ENCODE data around the gene PPP4R3A. TPM values are rescaled to one million over a fixed set of nuclear protein-coding genes. Genes with fewer than 3 reads are reported as not detected.
"Not testable (repeated sequence)": the region's sequence is repeated elsewhere in the genome, so short reads cannot be mapped to it uniquely, and the experiment has no call there.

Gene PPP4R3A
- total RNA-seq, 1 experiment from 2014 or later, result 101 TPM

DNA sequence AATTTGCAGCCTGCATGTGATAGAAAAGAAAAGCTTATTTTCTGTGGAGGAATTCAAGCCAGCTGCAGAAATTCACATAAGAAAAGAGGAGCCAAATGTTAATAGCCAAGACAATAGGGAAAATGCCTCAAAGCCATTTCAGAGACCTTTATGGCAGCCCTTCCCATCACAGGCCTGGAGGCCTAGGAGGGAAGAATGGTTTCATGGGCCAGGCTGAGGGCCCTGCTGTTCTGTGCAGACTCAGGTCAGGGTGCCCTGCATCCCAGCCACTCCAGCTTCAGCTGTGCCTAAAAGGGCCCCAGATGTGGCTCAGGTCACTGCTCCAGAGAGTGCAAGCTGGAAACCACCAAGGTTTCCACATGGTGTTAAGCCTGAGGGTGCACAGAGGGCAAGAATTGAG, 71.3 kb downstream of the PPP4R3A start:
- Histone ChIP-seq H3K27ac (ENCODE audit: low read depth, low read length, poor library complexity, severe bottlenecking) (no peak overlapping the region), H3K36me3 (ENCODE audit: insufficient read depth, low read length, poor library complexity, severe bottlenecking) (no peaks in the 10 kb centered on the region), H3K9me3 (ENCODE audit: low read depth, low read length, poor library complexity, severe bottlenecking) (no peaks in the 10 kb centered on the region), H3K4me3 (ENCODE audit: low read depth, low read length, poor library complexity, severe bottlenecking) (no peak overlapping the region), H3K27me3 (replicated peaks; ENCODE audit: insufficient read depth, low read depth, low read length, poor library complexity) (no peaks in the 10 kb centered on the region), H3K4me1 (ENCODE audit: insufficient read depth, low read length, poor library complexity, severe bottlenecking) (no peaks in the 10 kb centered on the region)
- no peak for DNase-seq (ENCODE audit: low spot score)
- CTCF ChIA-PET, result no interaction called here
- intact Hi-C loops (cut with micrococcal nuclease; ENCODE audit: unreplicated experiment), result no loop called here
- POLR2A ChIA-PET (ENCODE audit: low non-redundant PET), result no interaction called here
- TF ChIP-seq, protein P1, sequence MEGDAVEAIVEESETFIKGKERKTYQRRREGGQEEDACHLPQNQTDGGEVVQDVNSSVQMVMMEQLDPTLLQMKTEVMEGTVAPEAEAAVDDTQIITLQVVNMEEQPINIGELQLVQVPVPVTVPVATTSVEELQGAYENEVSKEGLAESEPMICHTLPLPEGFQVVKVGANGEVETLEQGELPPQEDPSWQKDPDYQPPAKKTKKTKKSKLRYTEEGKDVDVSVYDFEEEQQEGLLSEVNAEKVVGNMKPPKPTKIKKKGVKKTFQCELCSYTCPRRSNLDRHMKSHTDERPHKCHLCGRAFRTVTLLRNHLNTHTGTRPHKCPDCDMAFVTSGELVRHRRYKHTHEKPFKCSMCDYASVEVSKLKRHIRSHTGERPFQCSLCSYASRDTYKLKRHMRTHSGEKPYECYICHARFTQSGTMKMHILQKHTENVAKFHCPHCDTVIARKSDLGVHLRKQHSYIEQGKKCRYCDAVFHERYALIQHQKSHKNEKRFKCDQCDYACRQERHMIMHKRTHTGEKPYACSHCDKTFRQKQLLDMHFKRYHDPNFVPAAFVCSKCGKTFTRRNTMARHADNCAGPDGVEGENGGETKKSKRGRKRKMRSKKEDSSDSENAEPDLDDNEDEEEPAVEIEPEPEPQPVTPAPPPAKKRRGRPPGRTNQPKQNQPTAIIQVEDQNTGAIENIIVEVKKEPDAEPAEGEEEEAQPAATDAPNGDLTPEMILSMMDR (conservative IDR thresholded peaks at IDR 0.05; ENCODE audit: low read depth, low read length), result no peak
- TF ChIP-seq EZH2 (IDR thresholded peaks at IDR 0.05; ENCODE audit: borderline replicate concordance, low read depth, low read length, poor library complexity, severe bottlenecking), result no peak
- no TSS peak for BruUV-seq (replicated peaks)

DNA sequence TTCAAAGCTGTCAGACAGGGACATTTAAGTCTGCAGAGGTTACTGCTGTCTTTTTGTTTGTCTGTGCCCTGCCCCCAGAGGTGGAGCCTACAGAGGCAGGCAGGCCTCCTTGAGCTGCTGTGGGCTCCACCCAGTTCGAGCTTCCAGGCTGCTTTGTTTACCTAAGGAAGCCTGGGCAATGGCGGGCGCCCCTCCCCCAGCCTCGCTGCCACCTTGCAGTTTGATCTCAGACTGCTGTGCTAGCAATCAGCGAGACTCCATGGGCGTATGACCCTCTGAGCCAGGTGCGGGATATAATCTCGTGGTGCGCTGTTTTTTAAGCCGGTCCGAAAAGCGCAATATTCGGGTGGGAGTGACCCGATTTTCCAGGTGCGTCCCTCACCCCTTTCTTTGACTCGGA, 73.8 kb downstream of the PPP4R3A start:
- H3K4me3 ChIP-seq (ENCODE audit: low read depth, low read length, poor library complexity, severe bottlenecking); DNase-seq (ENCODE audit: low spot score); H3K27me3 ChIP-seq (replicated peaks; ENCODE audit: insufficient read depth, low read depth, low read length, poor library complexity); H3K36me3 ChIP-seq (ENCODE audit: insufficient read depth, low read length, poor library complexity, severe bottlenecking); intact Hi-C loops (cut with micrococcal nuclease; ENCODE audit: unreplicated experiment); BruUV-seq (replicated peaks); H3K9me3 ChIP-seq (ENCODE audit: low read depth, low read length, poor library complexity, severe bottlenecking); POLR2A ChIA-PET (ENCODE audit: low non-redundant PET); CTCF ChIA-PET; H3K27ac ChIP-seq (ENCODE audit: low read depth, low read length, poor library complexity, severe bottlenecking); H3K4me1 ChIP-seq (ENCODE audit: insufficient read depth, low read length, poor library complexity, severe bottlenecking): not testable (repeated sequence)

DNA sequence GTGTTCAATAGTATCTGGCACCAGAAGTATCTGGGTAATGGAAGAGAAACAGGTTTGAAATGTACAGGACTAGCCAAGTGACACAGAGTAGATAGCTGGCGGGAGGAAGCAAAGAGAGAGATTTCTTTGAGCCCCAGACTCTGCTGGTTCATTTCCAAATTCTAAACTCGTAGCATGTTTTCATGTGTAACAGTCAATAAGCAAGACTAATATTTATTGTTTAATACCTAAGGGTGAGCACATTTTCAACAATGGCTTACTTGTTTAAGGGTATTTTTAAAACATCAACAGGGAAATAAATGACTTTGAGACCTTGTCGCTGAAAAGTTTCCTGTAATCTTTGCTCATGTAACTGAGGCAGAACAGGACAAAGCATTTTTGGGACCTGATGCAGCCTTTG, 80.7 kb downstream of the PPP4R3A start:
- H3K27me3 ChIP-seq (replicated peaks; ENCODE audit: insufficient read depth, low read depth, low read length, poor library complexity), result no peaks in the 10 kb centered on the region
- H3K27ac ChIP-seq (ENCODE audit: low read depth, low read length, poor library complexity, severe bottlenecking), result no peak overlapping the region
- CTCF ChIA-PET, result interaction anchor here (0.7 kb wide), 1 partner anchor 25 kb away, joined by 3 read pairs; no protein-coding TSS in a partner anchor
- no peaks in the 10 kb centered on the region for H3K36me3 ChIP-seq (ENCODE audit: insufficient read depth, low read length, poor library complexity, severe bottlenecking)
- DNase-seq (ENCODE audit: low spot score), result no peak
- TF ChIP-seq, protein P1 (conservative IDR thresholded peaks at IDR 0.05; ENCODE audit: low read depth, low read length), result no peak
- no peak for TF ChIP-seq EZH2 (IDR thresholded peaks at IDR 0.05; ENCODE audit: borderline replicate concordance, low read depth, low read length, poor library complexity, severe bottlenecking)
- intact Hi-C loops (cut with micrococcal nuclease; ENCODE audit: unreplicated experiment), result loop anchor here (10.0 kb wide), 1 partner anchor 525 kb away; no protein-coding TSS in a partner anchor
- H3K4me1 ChIP-seq (ENCODE audit: insufficient read depth, low read length, poor library complexity, severe bottlenecking), result no peaks in the 10 kb centered on the region
- POLR2A ChIA-PET (ENCODE audit: low non-redundant PET), result no interaction called here
- no TSS peak for BruUV-seq (replicated peaks)
- no peak overlapping the region for H3K4me3 ChIP-seq (ENCODE audit: low read depth, low read length, poor library complexity, severe bottlenecking)
- H3K9me3 ChIP-seq (ENCODE audit: low read depth, low read length, poor library complexity, severe bottlenecking), result no peaks in the 10 kb centered on the region

DNA sequence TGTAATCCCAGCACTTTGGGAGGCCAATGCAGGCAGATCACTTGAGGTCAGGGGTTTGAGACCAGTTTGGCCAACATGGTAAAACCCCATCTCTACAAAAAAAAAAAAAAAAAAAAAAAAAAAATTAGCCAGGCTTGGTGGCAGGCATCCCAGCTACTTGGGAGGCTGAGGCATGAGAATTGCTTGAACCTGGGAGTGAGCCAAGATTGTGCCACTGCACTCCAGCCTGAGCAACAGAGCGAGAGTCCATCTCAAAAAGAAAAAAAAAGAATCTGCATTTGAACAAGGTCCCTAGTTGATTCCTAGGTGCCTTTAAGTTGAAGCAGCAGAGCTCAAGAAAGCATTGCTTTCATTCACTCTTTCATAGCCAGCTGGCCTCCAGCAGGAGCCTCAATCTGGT, 81.2 kb downstream of the PPP4R3A start:
- H3K4me1 ChIP-seq (ENCODE audit: insufficient read depth, low read length, poor library complexity, severe bottlenecking); H3K27me3 ChIP-seq (replicated peaks; ENCODE audit: insufficient read depth, low read depth, low read length, poor library complexity); BruUV-seq (replicated peaks); H3K9me3 ChIP-seq (ENCODE audit: low read depth, low read length, poor library complexity, severe bottlenecking); DNase-seq (ENCODE audit: low spot score); POLR2A ChIA-PET (ENCODE audit: low non-redundant PET); H3K27ac ChIP-seq (ENCODE audit: low read depth, low read length, poor library complexity, severe bottlenecking); H3K36me3 ChIP-seq (ENCODE audit: insufficient read depth, low read length, poor library complexity, severe bottlenecking); H3K4me3 ChIP-seq (ENCODE audit: low read depth, low read length, poor library complexity, severe bottlenecking): not testable (repeated sequence)
- CTCF ChIA-PET, result interaction anchor here (0.7 kb wide), 1 partner anchor 25 kb away, joined by 3 read pairs; no protein-coding TSS in a partner anchor
- intact Hi-C loops (cut with micrococcal nuclease; ENCODE audit: unreplicated experiment), result loop anchor here (10.0 kb wide), 1 partner anchor 524 kb away; no protein-coding TSS in a partner anchor

DNA sequence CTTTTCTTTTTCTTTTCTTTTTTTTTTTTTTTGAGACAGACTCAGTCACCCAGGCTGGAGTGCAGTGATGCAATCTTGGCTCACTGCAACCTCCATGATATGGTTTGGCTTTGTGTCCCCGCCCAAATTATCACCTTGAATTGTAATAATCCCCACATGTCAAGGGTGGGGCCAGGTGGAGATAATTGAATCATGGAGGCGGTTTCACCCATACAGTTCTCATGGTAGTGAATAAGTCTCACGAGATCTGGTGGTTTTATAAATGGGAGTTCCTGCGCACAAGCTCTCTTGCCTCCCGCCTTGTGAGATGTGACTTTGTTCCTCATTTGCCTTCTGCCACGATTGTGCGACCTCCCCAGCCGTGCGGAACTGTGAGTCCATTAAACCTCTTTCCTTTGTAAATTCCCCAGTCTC, 84.6 kb downstream of the PPP4R3A start:
- H3K4me3 ChIP-seq (ENCODE audit: low read depth, low read length, poor library complexity, severe bottlenecking); H3K27me3 ChIP-seq (replicated peaks; ENCODE audit: insufficient read depth, low read depth, low read length, poor library complexity); CTCF ChIA-PET; DNase-seq (ENCODE audit: low spot score); H3K4me1 ChIP-seq (ENCODE audit: insufficient read depth, low read length, poor library complexity, severe bottlenecking); POLR2A ChIA-PET (ENCODE audit: low non-redundant PET); H3K9me3 ChIP-seq (ENCODE audit: low read depth, low read length, poor library complexity, severe bottlenecking); H3K27ac ChIP-seq (ENCODE audit: low read depth, low read length, poor library complexity, severe bottlenecking); H3K36me3 ChIP-seq (ENCODE audit: insufficient read depth, low read length, poor library complexity, severe bottlenecking); BruUV-seq (replicated peaks): not testable (repeated sequence)
- intact Hi-C loops (cut with micrococcal nuclease; ENCODE audit: unreplicated experiment), result loop anchor here (10.0 kb wide), 1 partner anchor 521 kb away; no protein-coding TSS in a partner anchor
